ENCODE measurements around the gene NDUFS2. TPM values are rescaled to one million over a fixed set of nuclear protein-coding genes. Genes with fewer than 3 reads are reported as not detected.

The NDUFS2 gene
- total RNA-seq, 1 experiment from 2014 or later = 123 TPM

DNA sequence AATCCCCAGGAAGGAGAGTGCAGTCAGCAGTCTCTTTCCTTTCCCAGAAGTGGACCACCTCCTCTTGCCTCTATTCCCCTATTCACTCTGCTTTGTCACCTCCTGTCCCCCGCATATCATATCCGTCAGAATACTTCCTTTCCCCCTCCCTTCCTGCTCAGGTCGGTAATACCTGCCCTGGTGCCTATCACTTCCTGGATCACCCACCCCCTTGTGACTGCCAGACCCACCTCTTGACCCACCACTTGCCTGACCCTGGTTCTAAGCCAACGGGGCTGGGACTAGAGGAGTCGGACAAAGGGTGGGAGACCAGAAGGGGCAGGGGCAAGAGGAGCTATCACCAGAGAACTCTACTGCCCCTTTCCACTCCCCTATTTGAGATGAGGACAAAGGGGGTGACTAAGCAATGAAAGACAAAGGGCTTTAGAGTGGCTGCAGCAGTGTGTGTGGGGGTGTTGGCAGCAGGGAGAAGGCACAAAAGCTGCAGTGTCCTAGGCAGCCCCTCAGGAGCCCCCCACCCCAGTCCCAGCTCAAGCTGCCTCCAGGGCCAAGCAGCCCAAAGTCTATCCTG, 1.7 kb upstream of the NDUFS2 start:
- ChIA-PET POLR2A (ENCODE audit: low non-redundant PET) (no interaction called here), CTCF (interaction anchor here (0.6 to 2.8 kb wide), 2 partner anchors 25 to 91 kb away, joined by 8 to 10 read pairs; partner anchors contain the start of gene TOMM40L)
- Histone ChIP-seq H3K27me3 (replicated peaks; ENCODE audit: insufficient read depth, low read depth, low read length, poor library complexity) (no peaks in the 10 kb centered on the region), H3K36me3 (ENCODE audit: insufficient read depth, low read length, poor library complexity, severe bottlenecking) (peaks cover 24% of the 10 kb centered on the region), H3K27ac (ENCODE audit: low read depth, low read length, poor library complexity, severe bottlenecking) (peak overlapping the region; percentile 87), H3K4me3 (ENCODE audit: low read depth, low read length, poor library complexity, severe bottlenecking) (no peak overlapping the region), H3K4me1 (ENCODE audit: insufficient read depth, low read length, poor library complexity, severe bottlenecking) (peaks cover 51% of the 10 kb centered on the region), H3K9me3 (ENCODE audit: low read depth, low read length, poor library complexity, severe bottlenecking) (no peaks in the 10 kb centered on the region)
- TF ChIP-seq, protein P1, sequence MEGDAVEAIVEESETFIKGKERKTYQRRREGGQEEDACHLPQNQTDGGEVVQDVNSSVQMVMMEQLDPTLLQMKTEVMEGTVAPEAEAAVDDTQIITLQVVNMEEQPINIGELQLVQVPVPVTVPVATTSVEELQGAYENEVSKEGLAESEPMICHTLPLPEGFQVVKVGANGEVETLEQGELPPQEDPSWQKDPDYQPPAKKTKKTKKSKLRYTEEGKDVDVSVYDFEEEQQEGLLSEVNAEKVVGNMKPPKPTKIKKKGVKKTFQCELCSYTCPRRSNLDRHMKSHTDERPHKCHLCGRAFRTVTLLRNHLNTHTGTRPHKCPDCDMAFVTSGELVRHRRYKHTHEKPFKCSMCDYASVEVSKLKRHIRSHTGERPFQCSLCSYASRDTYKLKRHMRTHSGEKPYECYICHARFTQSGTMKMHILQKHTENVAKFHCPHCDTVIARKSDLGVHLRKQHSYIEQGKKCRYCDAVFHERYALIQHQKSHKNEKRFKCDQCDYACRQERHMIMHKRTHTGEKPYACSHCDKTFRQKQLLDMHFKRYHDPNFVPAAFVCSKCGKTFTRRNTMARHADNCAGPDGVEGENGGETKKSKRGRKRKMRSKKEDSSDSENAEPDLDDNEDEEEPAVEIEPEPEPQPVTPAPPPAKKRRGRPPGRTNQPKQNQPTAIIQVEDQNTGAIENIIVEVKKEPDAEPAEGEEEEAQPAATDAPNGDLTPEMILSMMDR (conservative IDR thresholded peaks at IDR 0.05; ENCODE audit: low read depth, low read length) = no peak
- TF ChIP-seq EZH2 (IDR thresholded peaks at IDR 0.05; ENCODE audit: borderline replicate concordance, low read depth, low read length, poor library complexity, severe bottlenecking) = no peak
- no peak for DNase-seq (ENCODE audit: low spot score)
- no TSS peak for BruUV-seq (replicated peaks)
- intact Hi-C loops (cut with micrococcal nuclease; ENCODE audit: unreplicated experiment) = no loop called here

DNA sequence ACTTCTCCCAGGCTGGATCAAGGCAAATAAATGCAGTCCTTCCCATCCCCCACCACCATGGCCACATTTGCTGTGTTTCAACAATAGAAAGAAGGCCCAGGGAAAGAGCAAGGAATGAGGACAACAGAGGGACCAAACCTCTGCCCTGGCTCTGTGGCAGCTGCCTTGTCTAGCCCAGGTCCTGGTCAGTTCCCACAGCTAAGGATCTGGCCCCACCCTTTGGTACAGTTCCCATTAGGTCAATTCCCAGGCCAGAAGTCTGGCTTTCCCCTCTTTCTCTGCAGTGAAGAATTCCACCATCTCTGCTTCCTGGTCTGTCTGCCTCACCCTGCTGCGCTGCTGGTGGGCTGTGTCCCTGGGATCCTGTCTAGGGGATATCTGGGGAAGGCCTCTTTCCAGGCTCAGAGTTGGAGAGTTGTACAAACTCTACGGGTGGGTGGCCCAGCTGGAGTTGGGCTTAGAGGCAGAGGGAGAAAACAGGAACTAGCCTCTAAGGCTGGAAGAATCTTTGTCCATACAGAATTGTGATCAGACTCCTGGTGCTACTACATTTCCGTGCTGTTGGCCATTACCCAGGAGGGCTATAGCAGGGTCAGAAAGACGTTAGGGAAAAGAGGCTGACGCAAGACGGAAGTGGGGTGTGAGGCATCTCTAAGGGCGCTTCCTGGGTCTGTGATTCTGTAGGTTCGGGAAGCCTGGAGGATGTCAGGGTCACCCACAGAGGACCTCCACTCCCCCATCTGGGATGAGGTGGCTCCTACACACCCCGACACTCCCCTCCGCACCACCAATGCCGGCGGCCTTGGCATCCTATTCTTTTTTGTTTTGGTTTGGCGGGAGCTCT, 953 bp upstream of the NDUFS2 start:
- no peaks in the 10 kb centered on the region for H3K27me3 ChIP-seq (replicated peaks; ENCODE audit: insufficient read depth, low read depth, low read length, poor library complexity)
- POLR2A ChIA-PET (ENCODE audit: low non-redundant PET) = interaction anchor here (0.6 to 1.2 kb wide), 3 partner anchors 17 to 46 kb away, joined by 4 to 5 read pairs (median 4); partner anchors contain the start of gene B4GALT3
- TF ChIP-seq EZH2 (IDR thresholded peaks at IDR 0.05; ENCODE audit: borderline replicate concordance, low read depth, low read length, poor library complexity, severe bottlenecking) = no peak
- TF ChIP-seq, protein P1 (conservative IDR thresholded peaks at IDR 0.05; ENCODE audit: low read depth, low read length) = no peak
- CTCF ChIA-PET = interaction anchor here (0.6 to 2.8 kb wide), 3 partner anchors 24 to 90 kb away, joined by 8 to 14 read pairs (median 10); partner anchors contain the start of gene TOMM40L
- BruUV-seq (replicated peaks) = no TSS peak
- peaks cover 23% of the 10 kb centered on the region for H3K36me3 ChIP-seq (ENCODE audit: insufficient read depth, low read length, poor library complexity, severe bottlenecking)
- intact Hi-C loops (cut with micrococcal nuclease; ENCODE audit: unreplicated experiment) = no loop called here
- peaks cover 48% of the 10 kb centered on the region for H3K4me1 ChIP-seq (ENCODE audit: insufficient read depth, low read length, poor library complexity, severe bottlenecking)
- no peak for DNase-seq (ENCODE audit: low spot score)
- no peaks in the 10 kb centered on the region for H3K9me3 ChIP-seq (ENCODE audit: low read depth, low read length, poor library complexity, severe bottlenecking)
- peak overlapping the region; percentile 87 for H3K27ac ChIP-seq (ENCODE audit: low read depth, low read length, poor library complexity, severe bottlenecking)
- peak overlapping the region; percentile 92 for H3K4me3 ChIP-seq (ENCODE audit: low read depth, low read length, poor library complexity, severe bottlenecking)

DNA sequence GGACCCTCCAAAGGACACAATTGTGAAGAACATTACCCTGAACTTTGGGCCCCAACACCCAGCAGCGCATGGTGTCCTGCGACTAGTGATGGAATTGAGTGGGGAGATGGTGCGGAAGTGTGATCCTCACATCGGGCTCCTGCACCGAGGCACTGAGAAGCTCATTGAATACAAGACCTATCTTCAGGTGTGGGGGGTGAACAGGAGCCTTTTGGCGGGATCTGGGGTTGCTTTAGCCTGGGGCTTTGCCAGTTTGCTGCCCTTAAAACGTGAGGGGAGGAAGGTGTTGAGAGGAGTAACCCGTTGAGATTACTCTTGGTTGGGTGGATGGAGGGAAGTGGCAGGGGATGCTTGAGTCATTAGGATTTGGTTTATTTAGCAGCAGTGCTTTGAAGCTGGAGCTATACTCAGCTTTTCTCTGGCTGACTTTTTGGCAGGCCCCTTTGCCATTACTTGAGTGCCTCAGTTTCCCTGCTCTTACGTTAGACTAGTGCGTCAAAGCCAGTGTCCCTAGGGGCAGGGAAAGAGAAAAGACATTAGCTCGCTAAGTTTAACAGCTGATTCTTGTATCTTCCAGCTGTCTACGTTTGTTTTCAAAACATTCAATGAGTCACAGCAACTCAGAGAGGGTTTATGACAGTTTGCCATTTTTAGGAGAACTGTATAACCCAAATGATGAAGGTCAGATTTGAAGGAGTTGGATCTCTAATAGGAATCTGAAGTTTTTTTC, 4.4 kb downstream of the NDUFS2 start:
- BruUV-seq (replicated peaks) = no TSS peak
- H3K9me3 ChIP-seq (ENCODE audit: low read depth, low read length, poor library complexity, severe bottlenecking) = no peaks in the 10 kb centered on the region
- intact Hi-C loops (cut with micrococcal nuclease; ENCODE audit: unreplicated experiment) = loop anchor here (5.0 kb wide), 1 partner anchor 176 kb away; no protein-coding TSS in a partner anchor
- H3K27me3 ChIP-seq (replicated peaks; ENCODE audit: insufficient read depth, low read depth, low read length, poor library complexity) = no peaks in the 10 kb centered on the region
- peaks cover 66% of the 10 kb centered on the region for H3K36me3 ChIP-seq (ENCODE audit: insufficient read depth, low read length, poor library complexity, severe bottlenecking)
- DNase-seq (ENCODE audit: low spot score) = no peak
- ChIA-PET POLR2A (ENCODE audit: low non-redundant PET) (interaction anchor here (0.6 to 0.8 kb wide), 2 partner anchors 12 to 28 kb away, joined by 3 to 8 read pairs; no protein-coding TSS in a partner anchor), CTCF (no interaction called here)
- H3K4me1 ChIP-seq (ENCODE audit: insufficient read depth, low read length, poor library complexity, severe bottlenecking) = peaks cover 4% of the 10 kb centered on the region
- no peak overlapping the region for H3K4me3 ChIP-seq (ENCODE audit: low read depth, low read length, poor library complexity, severe bottlenecking)
- TF ChIP-seq, protein P1 (conservative IDR thresholded peaks at IDR 0.05; ENCODE audit: low read depth, low read length) = no peak
- TF ChIP-seq EZH2 (IDR thresholded peaks at IDR 0.05; ENCODE audit: borderline replicate concordance, low read depth, low read length, poor library complexity, severe bottlenecking) = no peak
- H3K27ac ChIP-seq (ENCODE audit: low read depth, low read length, poor library complexity, severe bottlenecking) = no peak overlapping the region

Data from A673 (cell line).